Muscle layer of colon (tissue), 2 donors: ENCODE results near the gene GPR37L1.
"Not testable (repeated sequence)": the region's sequence is repeated elsewhere in the genome, so short reads cannot be mapped to it uniquely, and the experiment has no call there.

Experiments used
- H3K27ac ChIP-seq: one replicate; pipeline ENCODE4 v1.7.0; 2013; ENCODE audit warnings: low read depth, mild to moderate bottlenecking, low read length, moderate library complexity
- H3K27me3 ChIP-seq, 2 donors: one replicate each; pipeline ENCODE4 v1.7.0; 2013; ENCODE audit warnings: low read length in 2 of 2, mild to moderate bottlenecking in 2 of 2; ENCODE audit not compliant: insufficient read depth in 2 of 2, control insufficient read depth in 1 of 2
- H3K36me3 ChIP-seq: one replicate; pipeline ENCODE4 v1.7.0; 2013; ENCODE audit warnings: mild to moderate bottlenecking, low read length; ENCODE audit not compliant: insufficient read depth
- H3K4me1 ChIP-seq: one replicate; pipeline ENCODE4 v1.7.0; 2013; ENCODE audit warnings: mild to moderate bottlenecking, low read length; ENCODE audit not compliant: insufficient read depth
- H3K4me3 ChIP-seq, 2 donors: one replicate each; pipeline ENCODE4 v1.7.0; 2013; ENCODE audit warnings: low read length in 2 of 2, low read depth in 1 of 2, mild to moderate bottlenecking in 1 of 2, moderate library complexity in 1 of 2
- H3K9ac ChIP-seq: one replicate; pipeline ENCODE4 v1.7.0; 2013; ENCODE audit warnings: low read length
- H3K9me3 ChIP-seq: one replicate; pipeline ENCODE4 v1.7.0; 2013; ENCODE audit warnings: mild to moderate bottlenecking, low read length
- donor health status: abdominal sarcoma.
- donor health status: Adenocarcinoma of cecum.

GPR37L1 gene

DNA sequence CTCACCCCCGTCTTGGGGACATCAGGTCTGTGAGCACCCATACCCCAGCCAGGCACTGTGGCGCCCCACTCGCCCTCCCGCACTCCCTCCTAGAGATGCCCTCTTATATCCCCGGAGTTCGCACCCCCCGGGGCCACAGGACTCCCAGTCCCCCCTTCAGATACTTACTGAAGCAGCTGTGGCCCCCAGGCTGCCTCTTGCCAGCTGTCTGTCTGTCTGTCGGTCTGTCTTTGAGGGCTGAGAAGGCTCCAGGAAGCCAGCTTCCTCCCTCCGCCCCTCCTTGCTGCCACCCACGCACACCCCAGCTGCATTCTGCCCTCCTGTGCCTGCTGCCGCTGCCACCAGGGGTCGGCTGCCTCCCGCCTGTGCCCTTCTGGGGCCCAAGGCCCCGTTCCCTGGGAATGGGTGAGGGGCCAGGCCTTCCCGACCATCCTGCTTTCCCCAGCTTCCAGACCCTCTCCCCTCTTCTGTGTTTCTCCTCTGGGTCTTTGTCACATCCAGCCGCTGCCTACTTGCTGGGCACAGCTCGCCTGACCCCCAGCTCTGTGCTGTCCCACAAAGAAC lies 37.7 kb downstream of the GPR37L1 start, which contains the start of gene PTPN7:
Gene PTPN7, minus strand, starts transcription at position 226 of the 564 bp plus-strand sequence. CDS start 1,200 bp downstream, outside the sequence.
- H3K9me3 ChIP-seq = no peaks in the 10 kb centered on the region
- no peak within 1 kb of the TSS for H3K27ac ChIP-seq
- no peaks in the 10 kb centered on the region for H3K27me3 ChIP-seq
- no peaks in the 10 kb centered on the region for H3K36me3 ChIP-seq
- H3K9ac ChIP-seq = no peak within 1 kb of the TSS
- no peak within 1 kb of the TSS for H3K4me3 ChIP-seq
- H3K4me1 ChIP-seq = no peaks in the 10 kb centered on the region

DNA sequence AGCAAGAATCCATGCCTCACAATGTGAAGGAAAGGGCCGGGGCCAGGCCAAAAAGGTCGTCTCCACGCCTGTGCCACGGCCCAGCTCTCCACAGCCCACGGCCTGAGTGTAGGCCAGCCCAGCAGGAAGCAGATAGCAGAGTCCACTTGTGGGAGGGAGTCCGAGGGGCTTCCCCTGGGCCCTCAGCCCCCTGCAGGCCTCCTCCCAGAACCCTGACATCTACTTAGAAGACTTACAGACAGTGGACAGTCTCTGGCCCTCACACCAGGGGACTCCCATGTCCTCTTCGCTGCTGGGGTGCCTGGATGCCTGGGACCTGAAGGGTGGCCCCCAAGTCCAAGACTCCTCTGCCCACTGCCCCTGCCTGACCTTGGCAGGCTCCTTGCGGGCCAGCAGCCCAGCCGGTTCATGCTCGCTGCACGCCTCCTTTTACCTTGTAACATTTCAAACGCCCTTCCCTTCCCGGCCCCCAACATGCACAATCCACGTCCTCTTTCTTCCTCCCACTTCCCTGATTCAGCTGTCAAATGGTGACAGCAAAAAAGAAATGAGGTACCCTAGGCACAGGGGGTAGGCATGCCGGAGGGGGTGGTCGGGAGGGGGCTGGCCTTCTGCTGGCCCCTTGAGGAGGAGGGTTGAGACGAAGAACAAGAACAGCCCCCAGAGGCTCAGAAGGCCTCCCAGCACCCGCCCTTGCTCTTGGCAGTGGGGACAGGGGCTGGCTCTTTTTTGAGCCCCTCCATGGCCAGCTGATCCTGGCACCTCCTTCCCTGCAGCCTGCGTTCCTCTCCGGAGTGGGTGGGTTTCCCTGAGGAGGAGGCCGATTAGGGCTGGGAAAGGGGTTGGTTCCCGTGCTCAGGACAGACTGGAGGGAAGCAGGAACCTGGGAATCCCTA lies 38.7 kb downstream of the GPR37L1 start:
- Histone ChIP-seq H3K27ac (no peak overlapping the region), H3K27me3 (no peaks in the 10 kb centered on the region), H3K36me3 (no peaks in the 10 kb centered on the region), H3K4me3 (no peak overlapping the region), H3K9ac (no peak overlapping the region), H3K9me3 (no peaks in the 10 kb centered on the region), H3K4me1 (no peaks in the 10 kb centered on the region)

DNA sequence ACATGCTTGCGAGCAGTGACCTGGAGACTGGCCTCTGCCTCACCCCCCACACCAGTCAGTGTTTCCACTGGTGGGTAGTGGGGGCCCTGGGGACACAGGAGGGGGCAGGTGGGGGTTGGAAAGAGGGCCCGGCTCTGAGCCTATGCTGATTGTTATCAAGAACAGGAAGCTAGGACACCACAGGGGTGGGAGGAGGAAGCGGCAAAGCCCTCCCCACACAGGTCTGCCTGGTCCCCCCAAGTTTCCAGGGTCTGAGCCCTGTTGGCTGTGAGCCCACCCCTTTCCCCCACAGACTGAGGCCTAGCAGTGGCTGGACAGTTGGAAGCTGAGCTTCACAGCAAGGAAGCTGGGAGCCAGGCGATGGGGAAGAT lies 39.3 kb downstream of the GPR37L1 start:
- H3K9me3 ChIP-seq = no peaks in the 10 kb centered on the region
- H3K27ac ChIP-seq = no peak overlapping the region
- no peaks in the 10 kb centered on the region for H3K27me3 ChIP-seq
- H3K36me3 ChIP-seq = no peaks in the 10 kb centered on the region
- H3K4me1 ChIP-seq = no peaks in the 10 kb centered on the region
- H3K4me3 ChIP-seq = no peak overlapping the region
- H3K9ac ChIP-seq = no peak overlapping the region

DNA sequence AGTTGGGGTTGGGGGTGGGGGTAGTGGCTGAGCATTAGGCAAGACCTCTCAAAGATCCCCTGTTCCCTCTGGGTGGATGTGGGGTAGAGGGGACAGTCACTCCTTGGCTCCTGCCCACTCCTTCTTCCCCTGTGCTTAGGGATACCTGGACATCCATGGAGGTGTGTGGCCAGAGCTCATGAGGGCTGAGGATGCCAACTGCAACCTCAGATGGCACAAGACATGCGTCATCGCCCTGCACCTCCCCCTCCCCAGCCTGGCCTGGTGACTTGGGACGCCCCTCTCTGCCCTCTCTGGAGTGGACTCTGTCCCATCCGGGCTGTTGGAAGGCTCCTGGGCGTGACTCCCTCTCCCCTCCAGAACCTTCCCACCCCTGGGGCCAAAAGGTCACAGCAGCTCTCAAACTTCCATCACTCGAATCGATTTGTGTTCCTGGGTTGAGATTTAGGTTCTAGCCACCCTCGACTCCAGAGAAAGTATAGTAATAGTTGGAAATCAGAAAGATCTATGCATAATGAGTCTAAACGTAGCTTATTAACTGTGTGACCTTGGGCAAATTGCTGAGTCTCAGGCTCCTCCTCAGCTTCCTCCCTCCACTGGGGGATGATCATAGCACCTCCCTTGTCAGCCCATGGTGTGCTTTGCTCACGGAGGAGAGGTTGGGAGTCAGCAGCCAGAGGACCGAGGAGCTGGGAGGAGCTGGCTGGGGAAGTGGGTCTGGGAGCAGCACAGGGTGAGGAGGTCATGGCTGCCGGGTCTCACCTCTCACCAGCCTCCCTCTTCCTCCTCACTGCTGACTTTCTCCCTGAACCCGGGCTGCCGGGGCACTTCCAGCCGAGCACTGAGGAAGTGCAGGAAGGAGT lies 39.9 kb downstream of the GPR37L1 start:
- Histone ChIP-seq H3K4me3 (no peak overlapping the region), H3K36me3 (no peaks in the 10 kb centered on the region), H3K27ac (no peak overlapping the region), H3K27me3 (no peaks in the 10 kb centered on the region), H3K4me1 (no peaks in the 10 kb centered on the region), H3K9ac (no peak overlapping the region), H3K9me3 (no peaks in the 10 kb centered on the region)

DNA sequence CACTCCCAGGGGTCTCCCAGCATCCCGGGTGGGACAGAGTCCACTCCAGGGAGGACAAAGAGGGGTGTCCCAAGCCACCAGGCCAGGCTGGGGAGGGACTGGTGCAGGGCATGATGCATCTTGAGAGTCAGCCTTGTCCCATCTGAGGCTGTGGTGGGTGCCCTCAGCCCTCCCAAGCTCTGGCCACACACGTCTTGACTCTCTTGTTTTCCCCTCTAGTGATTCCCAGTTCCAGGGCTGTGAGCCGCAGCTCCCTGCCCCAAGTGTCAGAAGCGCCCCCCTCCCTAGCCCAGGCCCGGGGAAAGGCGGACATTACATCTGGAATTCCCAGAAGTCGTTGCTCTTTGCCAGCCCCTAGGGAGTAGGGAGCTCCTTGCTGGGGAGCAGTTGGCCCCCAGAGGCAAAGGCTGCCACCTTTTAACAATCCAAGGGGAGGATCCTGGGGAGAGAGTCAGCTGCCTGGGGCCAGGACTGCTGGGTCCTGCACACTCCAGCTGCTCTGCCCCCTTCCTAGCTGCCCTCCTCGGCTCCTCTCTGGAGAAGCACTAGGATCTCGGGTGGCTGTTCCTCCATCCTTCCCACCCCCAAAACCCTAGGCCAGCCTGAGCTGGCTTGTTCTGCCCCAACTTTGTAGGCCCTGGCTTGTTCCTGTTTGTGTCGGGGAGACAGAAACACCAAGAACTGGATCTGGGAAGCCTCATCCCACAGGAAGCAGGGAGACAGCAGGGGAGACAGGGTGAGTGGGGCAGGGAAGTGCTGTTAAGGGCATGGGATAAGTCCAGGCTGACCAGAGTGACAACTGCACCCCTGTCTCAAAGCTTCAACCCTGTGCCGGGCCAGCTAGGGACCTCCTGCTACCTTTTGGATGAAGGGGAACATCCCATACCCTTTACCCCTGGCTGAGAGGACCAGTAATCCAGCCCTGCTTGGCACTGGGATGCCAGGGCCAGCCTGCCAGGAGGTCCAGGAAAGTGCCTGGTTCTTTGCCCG lies 40.9 kb downstream of the GPR37L1 start:
- Histone ChIP-seq H3K9me3 (no peaks in the 10 kb centered on the region), H3K9ac (no peak overlapping the region), H3K27ac (no peak overlapping the region), H3K36me3 (no peaks in the 10 kb centered on the region), H3K4me1 (no peaks in the 10 kb centered on the region), H3K27me3 (no peaks in the 10 kb centered on the region), H3K4me3 (no peak overlapping the region)

DNA sequence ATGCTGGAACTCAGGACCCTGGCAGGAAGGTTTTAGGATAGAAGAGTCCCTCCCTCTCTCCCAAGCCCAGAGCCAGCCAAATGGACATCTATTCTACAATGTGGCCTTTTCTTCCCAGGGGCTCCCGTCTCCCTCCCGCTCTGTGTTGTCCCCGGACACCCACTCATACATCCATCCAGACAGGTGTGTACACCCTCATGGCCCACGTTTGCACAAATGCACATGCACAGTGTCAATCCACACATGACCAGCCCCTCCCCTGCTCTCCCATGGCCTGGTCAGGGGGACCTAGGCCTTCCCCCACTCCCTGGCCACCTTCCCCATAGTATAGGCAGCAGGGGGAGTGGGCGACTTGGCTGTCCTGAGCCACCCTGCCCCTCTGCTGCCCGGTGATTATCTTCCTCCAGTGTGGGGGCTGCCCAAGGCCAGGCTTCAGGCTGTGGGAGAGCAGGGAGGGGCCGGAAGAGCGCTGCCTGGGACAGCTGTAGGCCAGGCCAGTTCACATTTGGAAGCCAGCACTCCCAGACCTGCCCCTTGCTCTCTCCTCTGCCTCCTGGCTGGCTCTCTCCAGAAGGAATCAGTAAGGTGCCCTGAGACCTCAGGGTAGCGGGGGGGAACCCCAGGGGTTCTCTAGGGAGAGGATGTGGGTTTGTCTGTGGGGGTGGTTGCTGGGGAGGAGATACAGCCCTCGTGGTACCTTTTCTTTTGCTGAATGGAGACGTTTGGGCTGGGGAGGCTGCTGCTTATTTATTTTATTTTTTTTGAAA lies 41.7 kb downstream of the GPR37L1 start:
- no peaks in the 10 kb centered on the region for H3K4me1 ChIP-seq

DNA sequence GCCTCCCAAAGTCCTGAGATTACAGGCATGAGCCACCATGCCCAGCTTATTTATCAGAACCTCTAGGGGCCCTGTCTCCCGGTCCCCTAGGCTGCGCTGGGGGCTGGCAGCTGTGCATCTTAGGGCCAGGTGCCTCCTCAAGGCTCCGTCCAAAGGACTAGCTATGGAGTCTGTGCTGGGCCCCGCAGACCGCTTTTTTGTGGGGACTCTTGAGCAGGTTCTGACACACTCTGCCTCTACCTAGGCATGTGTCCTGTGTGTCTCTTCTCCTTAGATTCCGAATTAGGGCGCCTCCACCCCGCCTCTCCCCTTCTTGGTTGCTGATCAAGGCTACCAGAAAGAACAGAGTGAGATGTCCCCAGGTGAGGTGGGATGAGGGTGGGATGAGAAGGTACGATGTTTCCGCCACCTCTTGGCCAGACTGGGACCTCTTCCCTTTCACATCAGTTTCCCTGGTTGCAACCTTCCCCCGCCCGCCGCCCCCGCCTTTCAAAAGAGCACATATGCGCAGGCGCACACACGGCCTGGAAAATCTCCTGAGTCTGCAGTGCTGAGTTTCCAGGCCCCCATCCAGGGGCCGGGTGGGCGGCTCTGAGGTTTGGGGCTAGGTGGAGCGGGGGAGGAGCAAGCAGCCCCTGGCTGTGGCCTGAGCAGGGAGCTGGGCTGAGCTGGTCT lies 42.7 kb downstream of the GPR37L1 start:
- Histone ChIP-seq H3K27me3 (no peaks in the 10 kb centered on the region), H3K36me3 (no peaks in the 10 kb centered on the region), H3K27ac (no peak overlapping the region), H3K9me3 (no peaks in the 10 kb centered on the region), H3K9ac (no peak overlapping the region), H3K4me3 (no peak overlapping the region), H3K4me1 (no peaks in the 10 kb centered on the region)

More for the DNA sequence above, 41.7 kb downstream of the GPR37L1 start:
- Histone ChIP-seq H3K9ac (no peak overlapping the region), H3K27me3 (no peaks in the 10 kb centered on the region), H3K36me3 (no peaks in the 10 kb centered on the region), H3K27ac (no peak overlapping the region), H3K4me3 (no peak overlapping the region), H3K9me3 (no peaks in the 10 kb centered on the region)

DNA sequence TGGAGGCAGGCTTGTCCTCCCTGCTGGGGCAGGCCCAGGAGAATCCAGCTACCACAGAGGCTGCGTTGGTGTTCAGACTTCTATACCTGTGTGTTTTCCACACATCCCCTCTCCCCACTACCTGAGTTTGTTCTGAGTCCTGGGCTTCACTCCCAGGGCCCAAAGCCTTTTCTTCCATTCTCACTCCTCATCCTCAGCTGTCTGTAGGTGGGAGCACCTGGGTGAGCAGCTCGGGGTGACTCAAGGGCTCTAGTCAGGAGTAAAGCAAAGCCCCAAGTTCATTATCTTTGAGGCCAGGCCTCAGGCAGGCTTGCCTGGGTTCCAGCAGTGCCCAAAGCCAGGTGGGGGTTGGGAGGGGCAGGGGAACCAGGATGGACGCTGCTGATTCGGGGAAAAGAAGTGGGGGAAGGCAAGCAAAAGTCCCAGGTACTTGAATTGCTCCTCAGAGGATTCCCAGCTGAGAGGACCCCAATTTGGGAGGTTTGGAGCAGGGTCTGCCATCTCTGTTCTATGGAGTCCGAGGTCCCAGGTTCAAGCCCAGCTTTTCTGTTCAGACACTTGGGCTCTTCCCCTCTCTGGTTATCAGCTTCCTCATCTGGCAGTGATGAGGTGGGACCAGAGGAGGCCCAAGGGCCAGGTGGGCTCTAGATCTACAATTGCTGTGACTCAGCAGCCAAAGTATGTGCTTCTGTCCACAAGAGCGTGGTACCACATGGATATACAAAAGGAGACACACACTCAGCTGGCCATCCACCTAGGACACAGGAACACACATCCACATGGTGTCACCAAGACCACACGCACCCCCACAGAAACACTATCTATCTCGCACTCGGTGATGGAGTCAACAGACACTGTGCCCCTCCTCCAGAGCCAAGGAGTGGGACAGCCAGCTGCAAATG lies 43.5 kb downstream of the GPR37L1 start:
- no peaks in the 10 kb centered on the region for H3K4me1 ChIP-seq
- H3K4me3 ChIP-seq = no peak overlapping the region
- H3K9ac ChIP-seq = no peak overlapping the region
- no peaks in the 10 kb centered on the region for H3K9me3 ChIP-seq
- H3K36me3 ChIP-seq = no peaks in the 10 kb centered on the region
- H3K27ac ChIP-seq = no peak overlapping the region
- no peaks in the 10 kb centered on the region for H3K27me3 ChIP-seq

DNA sequence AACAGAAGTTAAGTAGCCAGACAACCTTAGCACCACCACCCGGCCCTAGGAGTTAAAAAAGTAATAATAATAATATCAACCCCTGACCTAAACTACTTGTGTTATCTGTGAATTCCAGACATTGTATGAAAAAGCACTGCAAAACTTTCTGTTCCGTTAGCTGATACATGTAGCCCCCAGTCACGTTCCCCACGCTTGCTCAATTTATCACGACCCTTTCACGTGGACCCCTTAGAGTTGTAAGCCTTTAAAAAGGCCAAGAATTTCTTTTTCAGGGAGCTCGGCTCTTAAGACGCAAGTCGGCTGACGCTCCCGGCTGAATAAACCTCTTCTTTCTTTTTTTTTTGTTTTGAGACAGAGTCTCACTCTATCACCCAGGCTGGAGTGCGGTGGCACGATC lies 44.3 kb downstream of the GPR37L1 start:
- H3K9me3 ChIP-seq, H3K9ac ChIP-seq, H3K27ac ChIP-seq, H3K4me3 ChIP-seq, H3K36me3 ChIP-seq, H3K4me1 ChIP-seq, H3K27me3 ChIP-seq: not testable (repeated sequence)
